ENCODE results near the gene NRCAM. TPM values are rescaled to one million over a fixed set of nuclear protein-coding genes. Genes with fewer than 3 reads are reported as not detected.

Gene NRCAM
- total RNA-seq, 1 experiment from 2014 or later: 30.8 TPM

GRCh38 chr7:108140671-108141070 lies 315.6 kb downstream of the NRCAM start:
- no peaks in the 10 kb centered on the region for H3K36me3 ChIP-seq
- H3K4me3 ChIP-seq: no peak overlapping the region
- H3K27ac ChIP-seq: no peak overlapping the region
- 0 out of 2 replicates have a peak, but pooled peaks cover 3% of the 10 kb centered on the region for H3K9me3 ChIP-seq (replicated peaks)
- DNase-seq: no peak
- H3K27me3 ChIP-seq: no peaks in the 10 kb centered on the region
- peaks cover 13% of the 10 kb centered on the region for H3K4me1 ChIP-seq

- H3K4me1 ChIP-seq: peaks cover 19% of the 10 kb centered on the region
- H3K36me3 ChIP-seq: no peaks in the 10 kb centered on the region
- peak; percentile 6 to 24 for DNase-seq
- no peaks in the 10 kb centered on the region for H3K27me3 ChIP-seq
- no peak overlapping the region for H3K4me3 ChIP-seq
- no peak overlapping the region for H3K27ac ChIP-seq
- 0 out of 2 replicates have a peak, but pooled peaks cover 3% of the 10 kb centered on the region for H3K9me3 ChIP-seq (replicated peaks)
These were observed 317.3 kb downstream of the NRCAM start for GRCh38 chr7:108138911-108139310.

GRCh38 chr7:108137993-108138392 lies 318.2 kb downstream of the NRCAM start:
- Histone ChIP-seq H3K4me3 (no peak overlapping the region), H3K9me3 (replicated peaks) (0 out of 2 replicates have a peak, but pooled peaks cover 3% of the 10 kb centered on the region), H3K27me3 (no peaks in the 10 kb centered on the region), H3K27ac (no peak overlapping the region), H3K4me1 (peaks cover 19% of the 10 kb centered on the region), H3K36me3 (no peaks in the 10 kb centered on the region)
- no peak for DNase-seq

- DNase-seq: no peak
- Histone ChIP-seq H3K27ac (no peak overlapping the region), H3K36me3 (no peaks in the 10 kb centered on the region), H3K9me3 (replicated peaks) (0 out of 2 replicates have a peak, but pooled peaks cover 3% of the 10 kb centered on the region), H3K4me3 (no peak overlapping the region), H3K27me3 (no peaks in the 10 kb centered on the region), H3K4me1 (peaks cover 19% of the 10 kb centered on the region)
These were observed 319.2 kb downstream of the NRCAM start for GRCh38 chr7:108137040-108137439.

GRCh38 chr7:108136191-108136688 lies 320.0 kb downstream of the NRCAM start:
- Histone ChIP-seq H3K9me3 (replicated peaks) (0 out of 2 replicates have a peak, but pooled peaks cover 3% of the 10 kb centered on the region), H3K27ac (no peak overlapping the region), H3K4me3 (no peak overlapping the region), H3K27me3 (no peaks in the 10 kb centered on the region), H3K36me3 (no peaks in the 10 kb centered on the region), H3K4me1 (peaks cover 19% of the 10 kb centered on the region)
- no peak for DNase-seq

GRCh38 chr7:108135446-108136190 lies 320.6 kb downstream of the NRCAM start:
- peaks cover 19% of the 10 kb centered on the region for H3K4me1 ChIP-seq
- no peaks in the 10 kb centered on the region for H3K27me3 ChIP-seq
- H3K36me3 ChIP-seq: no peaks in the 10 kb centered on the region
- H3K4me3 ChIP-seq: no peak overlapping the region
- H3K27ac ChIP-seq: no peak overlapping the region
- no peak for DNase-seq
- 0 out of 2 replicates have a peak, but pooled peaks cover 3% of the 10 kb centered on the region for H3K9me3 ChIP-seq (replicated peaks)

- H3K4me1 ChIP-seq: peaks cover 16% of the 10 kb centered on the region
- H3K9me3 ChIP-seq (replicated peaks): 0 out of 2 replicates have a peak, but pooled peaks cover 3% of the 10 kb centered on the region
- no peak for DNase-seq
- H3K36me3 ChIP-seq: no peaks in the 10 kb centered on the region
- H3K27me3 ChIP-seq: no peaks in the 10 kb centered on the region
- H3K4me3 ChIP-seq: no peak overlapping the region
- no peak overlapping the region for H3K27ac ChIP-seq
These were observed 321.8 kb downstream of the NRCAM start for GRCh38 chr7:108134486-108134885.

GRCh38 chr7:108132551-108133265 lies 323.5 kb downstream of the NRCAM start:
- 0 out of 2 replicates have a peak, but pooled peaks cover 6% of the 10 kb centered on the region for H3K9me3 ChIP-seq (replicated peaks)
- H3K4me3 ChIP-seq: no peak overlapping the region
- peak; percentile 8 to 39 for DNase-seq
- no peaks in the 10 kb centered on the region for H3K27me3 ChIP-seq
- H3K27ac ChIP-seq: no peak overlapping the region
- no peaks in the 10 kb centered on the region for H3K36me3 ChIP-seq
- peaks cover 6% of the 10 kb centered on the region for H3K4me1 ChIP-seq

- no peak within 1 kb of the TSS for H3K27ac ChIP-seq
- H3K9me3 ChIP-seq (replicated peaks): 0 out of 2 replicates have a peak, but pooled peaks cover 3% of the 10 kb centered on the region
- H3K27me3 ChIP-seq: no peaks in the 10 kb centered on the region
- no peak for DNase-seq
- peaks cover 6% of the 10 kb centered on the region for H3K4me1 ChIP-seq
- H3K4me3 ChIP-seq: no peak within 1 kb of the TSS
- no peaks in the 10 kb centered on the region for H3K36me3 ChIP-seq
These were observed 326.0 kb downstream of the NRCAM start, which contains the start of gene LAMB4 for GRCh38 chr7:108130261-108130660. Gene LAMB4, minus strand, starts transcription at chr7:108130361. Its CDS starts 7,197 bp downstream, at chr7:108123164.

GRCh38 chr7:108129018-108129965 lies 326.9 kb downstream of the NRCAM start:
- Histone ChIP-seq H3K4me3 (no peak overlapping the region), H3K36me3 (no peaks in the 10 kb centered on the region), H3K27me3 (no peaks in the 10 kb centered on the region), H3K27ac (no peak overlapping the region), H3K9me3 (replicated peaks) (0 out of 2 replicates have a peak, but pooled peaks cover 3% of the 10 kb centered on the region), H3K4me1 (peaks cover under 1% of the 10 kb centered on the region)
- DNase-seq: no peak

- no peaks in the 10 kb centered on the region; the same call in 1 of the 2 replicates for H3K4me1 ChIP-seq
- peaks cover 3% of the 10 kb centered on the region; the same call in 1 of the 2 replicates for H3K9me3 ChIP-seq (replicated peaks)
- no peaks in the 10 kb centered on the region for H3K36me3 ChIP-seq
- no peak for DNase-seq
- no peak overlapping the region for H3K4me3 ChIP-seq
- no peak overlapping the region for H3K27ac ChIP-seq
- no peaks in the 10 kb centered on the region for H3K27me3 ChIP-seq
These were observed 327.7 kb downstream of the NRCAM start for GRCh38 chr7:108128514-108128913.

GRCh38 chr7:108127461-108127860 lies 328.8 kb downstream of the NRCAM start:
- no peaks in the 10 kb centered on the region for H3K27me3 ChIP-seq
- no peaks in the 10 kb centered on the region for H3K4me1 ChIP-seq
- no peak for DNase-seq
- H3K4me3 ChIP-seq: no peak overlapping the region
- H3K36me3 ChIP-seq: no peaks in the 10 kb centered on the region
- H3K9me3 ChIP-seq (replicated peaks): peaks cover 3% of the 10 kb centered on the region; the same call in 1 of the 2 replicates
- H3K27ac ChIP-seq: no peak overlapping the region

- Histone ChIP-seq H3K27ac (no peak overlapping the region), H3K27me3 (no peaks in the 10 kb centered on the region), H3K36me3 (no peaks in the 10 kb centered on the region), H3K4me3 (no peak overlapping the region), H3K9me3 (replicated peaks) (peaks cover 3% of the 10 kb centered on the region; the same call in 1 of the 2 replicates), H3K4me1 (no peaks in the 10 kb centered on the region)
- no peak for DNase-seq
These were observed 331.4 kb downstream of the NRCAM start for GRCh38 chr7:108124820-108125219.

- H3K27ac ChIP-seq: no peak overlapping the region
- H3K27me3 ChIP-seq: no peaks in the 10 kb centered on the region
- H3K9me3 ChIP-seq (replicated peaks): no peaks in the 10 kb centered on the region; the same call in 1 of the 2 replicates
- no peak for DNase-seq
- no peak overlapping the region for H3K4me3 ChIP-seq
- H3K4me1 ChIP-seq: no peaks in the 10 kb centered on the region
- H3K36me3 ChIP-seq: no peaks in the 10 kb centered on the region
These were observed 334.1 kb downstream of the NRCAM start for GRCh38 chr7:108122181-108122580.

Measured in SJCRH30 (cell line).